ENCODE data around the gene ALOXE3.

Gene ALOXE3

GRCh38 chr17:8052256-8053252 lies 65.8 kb downstream of the ALOXE3 start:
- Histone ChIP-seq H3K27ac (ENCODE audit: poor library complexity, severe bottlenecking) (no peak overlapping the region), H3K9me3 (ENCODE audit: severe bottlenecking) (no peaks in the 10 kb centered on the region), H3K4me1 (ENCODE audit: insufficient read depth, poor library complexity, severe bottlenecking) (peaks cover 7% of the 10 kb centered on the region), H3K4me3 (ENCODE audit: severe bottlenecking) (no peak overlapping the region), H3K36me3 (ENCODE audit: low read depth) (no peaks in the 10 kb centered on the region), H3K27me3 (ENCODE audit: insufficient read depth, poor library complexity, severe bottlenecking) (no peaks in the 10 kb centered on the region)
- no peak for TF ChIP-seq CTCF (IDR thresholded peaks at IDR 0.05; ENCODE audit: poor library complexity, severe bottlenecking)
- DNase-seq (ENCODE audit: low spot score) (no peak), ATAC-seq (ENCODE audit: low read depth) (no peak)

- Histone ChIP-seq H3K4me1 (ENCODE audit: insufficient read depth, poor library complexity, severe bottlenecking) (peaks cover 7% of the 10 kb centered on the region), H3K27me3 (ENCODE audit: insufficient read depth, poor library complexity, severe bottlenecking) (no peaks in the 10 kb centered on the region)
- no peak for ATAC-seq (ENCODE audit: low read depth)
Measured at GRCh38 chr17:8051831-8052230, 66.5 kb downstream of the ALOXE3 start.

DNA sequence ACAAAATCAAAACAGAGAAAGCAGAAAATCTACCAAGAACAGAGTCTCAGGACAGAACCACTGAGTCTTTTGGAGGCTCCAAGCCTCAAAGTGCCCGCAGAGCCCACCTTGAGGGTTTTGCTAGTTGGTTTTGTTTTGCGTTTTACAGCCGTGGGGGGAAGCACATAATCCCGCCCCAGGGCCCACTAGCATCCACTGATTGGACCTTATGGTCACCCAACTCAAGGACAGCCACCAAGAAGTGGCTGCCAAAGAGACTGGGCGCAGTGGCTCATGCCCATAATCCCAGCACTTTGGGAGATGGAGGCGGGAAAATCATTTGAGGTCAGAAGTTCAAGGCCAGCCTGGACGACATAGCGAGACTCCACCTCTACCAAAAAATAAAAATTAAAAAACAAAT lies 69.6 kb downstream of the ALOXE3 start:
- H3K9me3 ChIP-seq (ENCODE audit: severe bottlenecking): no peaks in the 10 kb centered on the region
- no peak for ATAC-seq (ENCODE audit: low read depth)
- no peak overlapping the region for H3K4me3 ChIP-seq (ENCODE audit: severe bottlenecking)
- H3K27ac ChIP-seq (ENCODE audit: poor library complexity, severe bottlenecking): no peak overlapping the region
- no peaks in the 10 kb centered on the region for H3K36me3 ChIP-seq (ENCODE audit: low read depth)
- TF ChIP-seq CTCF (IDR thresholded peaks at IDR 0.05; ENCODE audit: poor library complexity, severe bottlenecking): no peak
- no peaks in the 10 kb centered on the region for H3K27me3 ChIP-seq (ENCODE audit: insufficient read depth, poor library complexity, severe bottlenecking)
- DNase-seq (ENCODE audit: low spot score): no peak
- H3K4me1 ChIP-seq (ENCODE audit: insufficient read depth, poor library complexity, severe bottlenecking): no peaks in the 10 kb centered on the region

More at GRCh38 chr17:8051831-8052230, 66.5 kb downstream of the ALOXE3 start:
- H3K27ac ChIP-seq (ENCODE audit: poor library complexity, severe bottlenecking): no peak overlapping the region
- no peak for DNase-seq (ENCODE audit: low spot score)
- no peak for TF ChIP-seq CTCF (IDR thresholded peaks at IDR 0.05; ENCODE audit: poor library complexity, severe bottlenecking)
- H3K9me3 ChIP-seq (ENCODE audit: severe bottlenecking): no peaks in the 10 kb centered on the region
- no peak overlapping the region for H3K4me3 ChIP-seq (ENCODE audit: severe bottlenecking)
- H3K36me3 ChIP-seq (ENCODE audit: low read depth): no peaks in the 10 kb centered on the region

DNA sequence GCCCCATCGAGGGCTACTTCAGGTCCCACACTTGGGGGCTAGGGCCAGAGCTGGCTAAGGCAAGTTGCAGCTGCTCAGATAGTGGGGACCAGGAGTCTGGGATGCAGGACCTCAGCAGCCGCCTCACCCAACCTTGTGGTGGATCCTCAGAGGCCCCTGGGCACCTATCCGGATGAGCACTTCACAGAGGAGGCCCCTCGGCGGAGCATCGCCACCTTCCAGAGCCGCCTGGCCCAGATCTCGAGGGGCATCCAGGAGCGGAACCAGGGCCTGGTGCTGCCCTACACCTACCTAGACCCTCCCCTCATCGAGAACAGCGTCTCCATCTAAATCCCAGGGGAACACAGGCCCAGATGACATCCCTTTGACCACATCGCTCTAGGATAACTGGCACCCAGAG lies 70.1 kb downstream of the ALOXE3 start:
- no peak for TF ChIP-seq CTCF (IDR thresholded peaks at IDR 0.05; ENCODE audit: poor library complexity, severe bottlenecking)
- no peaks in the 10 kb centered on the region for H3K9me3 ChIP-seq (ENCODE audit: severe bottlenecking)
- no peak overlapping the region for H3K27ac ChIP-seq (ENCODE audit: poor library complexity, severe bottlenecking)
- H3K4me1 ChIP-seq (ENCODE audit: insufficient read depth, poor library complexity, severe bottlenecking): no peaks in the 10 kb centered on the region
- H3K27me3 ChIP-seq (ENCODE audit: insufficient read depth, poor library complexity, severe bottlenecking): no peaks in the 10 kb centered on the region
- H3K4me3 ChIP-seq (ENCODE audit: severe bottlenecking): no peak overlapping the region
- H3K36me3 ChIP-seq (ENCODE audit: low read depth): no peaks in the 10 kb centered on the region
- DNase-seq (ENCODE audit: low spot score) (no peak), ATAC-seq (ENCODE audit: low read depth) (no peak)

DNA sequence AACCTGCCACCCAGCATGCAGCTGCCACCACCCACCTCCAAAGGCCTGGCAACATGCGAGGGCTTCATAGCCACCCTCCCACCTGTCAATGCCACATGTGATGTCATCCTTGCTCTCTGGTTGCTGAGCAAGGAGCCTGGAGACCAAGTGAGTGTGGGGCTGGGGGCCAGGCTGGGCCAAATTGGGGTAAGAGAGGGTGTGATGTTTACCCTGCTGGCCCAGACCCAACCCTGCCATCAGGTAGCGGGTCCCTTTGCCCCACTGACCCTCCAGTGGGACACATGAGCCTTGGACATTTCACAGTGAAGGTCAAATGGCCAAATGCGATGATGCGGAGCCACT lies 70.6 kb downstream of the ALOXE3 start:
- Histone ChIP-seq H3K27ac (ENCODE audit: poor library complexity, severe bottlenecking) (no peak overlapping the region), H3K4me3 (ENCODE audit: severe bottlenecking) (no peak overlapping the region), H3K27me3 (ENCODE audit: insufficient read depth, poor library complexity, severe bottlenecking) (no peaks in the 10 kb centered on the region), H3K4me1 (ENCODE audit: insufficient read depth, poor library complexity, severe bottlenecking) (no peaks in the 10 kb centered on the region), H3K9me3 (ENCODE audit: severe bottlenecking) (no peaks in the 10 kb centered on the region), H3K36me3 (ENCODE audit: low read depth) (no peaks in the 10 kb centered on the region)
- DNase-seq (ENCODE audit: low spot score) (no peak), ATAC-seq (ENCODE audit: low read depth) (no peak)
- TF ChIP-seq CTCF (IDR thresholded peaks at IDR 0.05; ENCODE audit: poor library complexity, severe bottlenecking): no peak

Measured in RWPE2 (cell line).